Hematopoietic multipotent progenitor cell treated with erythropoietin and hydrocortisone succinate and interleukin-3 and kit ligand, for 4 days (in vitro differentiated cells): Measurements from ENCODE around the gene STOM.
A peak's percentile ranks its signal among the peaks of the same experiment; 100 is the strongest.
"Not testable (repeated sequence)": the region's sequence is repeated elsewhere in the genome, so short reads cannot be mapped to it uniquely, and the experiment has no call there.

Experiments used
- DNase-seq: peaks from one replicate; pipeline ENCODE4 v3.0.0-alpha.2; 2015

STOM gene, protein sequence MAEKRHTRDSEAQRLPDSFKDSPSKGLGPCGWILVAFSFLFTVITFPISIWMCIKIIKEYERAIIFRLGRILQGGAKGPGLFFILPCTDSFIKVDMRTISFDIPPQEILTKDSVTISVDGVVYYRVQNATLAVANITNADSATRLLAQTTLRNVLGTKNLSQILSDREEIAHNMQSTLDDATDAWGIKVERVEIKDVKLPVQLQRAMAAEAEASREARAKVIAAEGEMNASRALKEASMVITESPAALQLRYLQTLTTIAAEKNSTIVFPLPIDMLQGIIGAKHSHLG

DNA sequence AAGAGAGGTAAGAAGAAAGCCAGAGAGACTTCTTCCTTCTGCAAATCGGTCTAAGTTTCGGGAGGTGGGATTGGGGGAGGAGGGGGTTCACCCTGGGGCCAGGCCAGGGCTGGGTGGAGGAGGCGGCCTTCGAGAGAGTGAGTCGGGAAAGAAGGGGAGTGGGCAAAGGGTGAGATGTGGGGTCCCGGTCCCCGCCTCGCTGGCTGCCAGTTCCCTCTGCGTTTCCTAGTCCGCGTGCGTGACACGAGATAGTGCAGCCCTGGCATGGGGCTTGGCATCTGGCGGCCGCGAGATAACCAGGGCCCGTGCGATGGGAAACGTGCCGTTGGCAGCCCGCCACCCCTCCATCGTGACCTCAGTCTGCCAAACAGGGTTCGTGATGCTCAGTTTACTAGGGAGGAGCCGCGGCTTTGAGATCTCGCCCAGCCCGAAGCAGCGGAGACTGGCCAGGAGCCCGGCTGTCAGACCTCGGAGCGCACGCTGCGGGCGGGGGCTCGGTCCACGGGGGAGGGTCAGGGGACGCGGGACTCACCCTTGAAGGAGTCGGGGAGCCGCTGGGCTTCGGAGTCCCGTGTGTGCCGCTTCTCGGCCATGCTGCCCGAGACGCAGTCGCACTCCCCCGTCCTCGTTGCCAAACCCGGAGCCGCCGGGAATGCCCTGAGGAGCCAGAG is at the start of gene STOM:
STOM (minus strand) TSS at position 656 of the 671 bp plus-strand sequence; CDS start at position 593, 63 bp downstream.
- peak; percentile 99 for DNase-seq

GRCh38 chr9:121411993-121412392 is 41.9 kb upstream of the STOM start:
- DNase-seq = no peak

DNA sequence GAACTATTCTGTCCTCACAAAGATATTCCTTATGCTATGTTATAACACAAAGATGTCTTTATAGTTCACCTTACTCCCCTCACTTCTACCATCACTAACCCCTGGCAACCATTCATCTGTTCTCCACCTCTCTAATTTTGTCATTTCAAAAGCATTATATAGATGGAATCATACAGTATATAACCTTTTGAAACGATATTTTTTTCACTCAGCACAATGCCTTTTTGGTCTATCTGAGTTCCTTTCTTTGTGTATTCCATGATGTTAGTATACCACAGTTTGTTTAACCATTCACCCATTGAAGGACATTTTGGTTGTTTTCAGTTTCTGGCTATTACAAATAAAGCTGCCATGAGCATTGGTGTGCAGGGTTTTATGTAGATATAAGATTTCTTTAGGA is 35.8 kb upstream of the STOM start:
- DNase-seq = no peak

- no peak for DNase-seq
Observed at GRCh38 chr9:121404906-121405305, 34.9 kb upstream of the STOM start.

DNA sequence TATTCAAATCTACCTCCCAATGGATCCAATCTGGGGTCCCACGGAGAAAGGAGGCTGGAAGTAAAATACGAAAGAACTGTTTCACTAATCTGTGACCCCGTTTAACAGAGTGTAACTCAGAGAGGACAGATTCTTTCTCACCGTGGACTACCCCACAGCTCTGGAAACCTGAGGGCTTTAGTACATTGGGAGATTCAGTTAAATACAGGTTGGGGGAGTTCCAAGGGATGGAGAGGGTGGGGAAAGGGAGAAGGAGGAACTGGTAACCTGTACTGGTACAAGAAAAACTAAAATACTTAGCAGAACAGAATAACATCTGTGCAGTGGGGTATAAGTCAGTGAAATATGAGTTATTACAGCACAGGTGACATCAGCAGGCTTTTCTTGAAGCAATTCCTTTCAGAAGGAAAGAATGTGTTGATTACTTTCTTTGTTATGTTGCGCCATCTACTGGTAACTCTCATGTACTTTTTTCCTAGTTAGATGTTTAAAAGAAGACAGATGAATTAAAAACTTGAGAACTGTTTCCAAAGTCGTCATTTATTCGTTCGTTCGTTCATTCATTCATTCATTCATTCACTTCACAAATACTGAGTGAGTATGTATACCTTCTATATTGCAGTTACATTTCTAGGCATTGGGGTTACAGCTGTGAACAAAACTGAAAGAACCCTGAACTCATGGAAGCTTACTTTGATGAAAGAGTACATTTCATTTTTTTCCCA is 30.0 kb upstream of the STOM start:
- DNase-seq = peak; percentile 91

- no peak for DNase-seq
Observed at GRCh38 chr9:121399126-121399882, 29.3 kb upstream of the STOM start.

DNA sequence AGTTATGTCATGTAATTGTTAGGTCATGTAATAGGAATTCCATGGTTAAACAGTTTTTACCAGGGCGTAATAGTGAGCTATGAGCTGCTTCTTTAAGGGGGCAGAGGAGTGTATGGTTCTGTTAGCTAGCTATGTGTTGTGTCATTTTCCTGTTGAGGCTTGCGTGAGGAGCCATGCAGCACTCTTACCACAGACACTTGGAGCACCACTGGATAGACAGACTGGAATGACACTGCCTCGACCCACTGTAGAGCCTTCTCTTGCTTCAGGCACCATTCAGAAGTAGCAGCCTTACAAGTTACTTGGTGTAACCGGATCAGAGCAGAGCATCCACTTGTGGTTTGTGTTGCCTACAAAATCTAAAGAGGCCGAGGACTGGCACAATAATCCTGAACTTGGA is 28.3 kb upstream of the STOM start:
- DNase-seq = peak; percentile 53

- not testable (repeated sequence) for DNase-seq
Observed at GRCh38 chr9:121397277-121397676, 27.2 kb upstream of the STOM start.

GRCh38 chr9:121395558-121395957 is 25.5 kb upstream of the STOM start:
- DNase-seq = no peak

- DNase-seq = peak; percentile 83
Observed at GRCh38 chr9:121394292-121394691, 24.2 kb upstream of the STOM start.

- DNase-seq = peak; percentile 72
Observed at GRCh38 chr9:121393318-121393717, 23.3 kb upstream of the STOM start.

GRCh38 chr9:121390372-121390771 is 20.3 kb upstream of the STOM start:
- DNase-seq = no peak

DNA sequence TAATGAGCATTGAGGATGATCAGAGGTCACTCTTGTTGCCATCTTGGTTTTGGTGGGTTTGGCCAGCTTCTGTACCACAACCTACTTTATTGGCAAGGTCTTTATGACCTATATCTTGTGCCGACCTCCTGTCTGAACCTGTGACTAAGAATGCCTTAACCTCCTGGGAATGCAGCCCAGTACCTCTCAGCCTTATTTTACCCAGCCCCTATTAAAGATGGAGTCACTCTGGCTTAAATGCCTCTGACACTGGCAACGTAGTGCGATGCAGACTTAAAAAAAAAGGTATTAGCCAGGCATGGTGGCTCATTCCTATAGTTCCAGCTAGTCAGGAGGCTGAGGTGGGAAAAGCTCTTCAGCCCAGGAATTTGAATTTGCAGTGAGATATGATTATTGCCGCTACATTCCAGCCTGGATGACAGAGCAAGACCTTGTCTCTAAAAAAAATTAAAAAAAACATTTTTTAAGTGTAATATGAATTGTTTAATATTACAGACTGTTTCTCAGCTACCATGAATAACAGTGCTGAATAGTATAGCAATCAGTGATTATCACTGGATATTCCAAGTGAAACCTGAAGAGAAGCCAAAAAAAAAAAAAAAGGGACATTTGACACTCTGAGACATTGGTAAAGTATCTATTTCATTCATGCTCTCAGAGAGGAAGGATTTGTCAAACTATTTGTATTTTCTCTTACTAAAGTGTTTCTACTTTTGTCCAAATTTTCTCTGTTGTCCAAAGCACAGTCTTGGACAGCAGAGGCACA is 18.3 kb upstream of the STOM start:
- no peak for DNase-seq

DNA sequence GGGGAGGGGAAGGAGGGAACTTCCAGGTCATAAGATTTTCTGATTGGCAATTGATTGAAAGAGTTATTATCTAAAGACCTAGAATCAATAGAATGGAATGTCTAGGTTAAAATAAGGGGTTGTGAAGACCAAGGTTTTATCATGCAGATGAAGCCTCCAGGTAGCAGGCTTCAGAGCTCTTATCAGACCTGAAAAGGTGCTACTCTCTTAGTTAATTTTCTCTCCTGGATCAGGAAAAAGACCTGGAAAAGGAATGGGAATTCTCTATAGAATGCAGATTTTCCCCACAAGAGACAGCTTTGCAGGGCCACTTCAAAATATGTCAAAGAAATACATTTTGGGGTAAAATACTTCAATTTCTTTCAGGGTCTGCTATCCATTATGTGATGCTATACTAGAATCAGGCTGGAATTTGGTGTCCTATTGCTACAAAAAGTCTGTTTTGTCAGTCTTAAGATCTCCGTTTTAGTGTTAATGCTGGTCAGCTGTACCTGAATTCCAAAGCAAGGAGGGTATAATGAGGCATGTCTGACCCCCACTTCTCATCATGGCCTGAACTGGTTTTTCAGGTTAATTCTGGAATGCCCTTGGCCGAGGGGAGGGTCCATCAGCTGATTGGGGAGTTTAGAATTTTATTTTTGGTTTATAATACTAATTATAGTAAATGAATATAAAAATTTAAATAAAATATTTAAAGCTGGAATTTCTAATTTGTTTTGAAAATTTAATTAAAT is 16.6 kb upstream of the STOM start:
- no peak for DNase-seq

DNA sequence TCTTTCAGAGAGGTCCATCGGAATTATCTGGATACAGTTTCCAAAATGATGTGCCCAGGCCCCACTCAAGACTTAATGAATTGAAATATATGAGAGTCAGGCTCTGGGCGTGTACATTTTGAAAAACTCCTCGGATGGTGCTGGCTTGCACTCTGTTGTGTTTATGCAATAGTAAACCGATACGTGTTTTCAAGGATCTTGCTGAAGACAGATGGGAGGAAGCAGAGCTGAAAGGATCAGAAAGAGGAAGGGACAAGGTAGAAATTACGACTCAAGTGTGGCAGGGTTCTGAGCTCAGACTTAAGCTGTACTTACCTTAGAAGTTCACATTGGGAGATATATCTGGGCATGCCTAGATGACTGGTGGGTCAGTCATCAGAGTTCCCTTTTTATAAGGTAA is 13.7 kb upstream of the STOM start:
- DNase-seq = peak; percentile 59

DNA sequence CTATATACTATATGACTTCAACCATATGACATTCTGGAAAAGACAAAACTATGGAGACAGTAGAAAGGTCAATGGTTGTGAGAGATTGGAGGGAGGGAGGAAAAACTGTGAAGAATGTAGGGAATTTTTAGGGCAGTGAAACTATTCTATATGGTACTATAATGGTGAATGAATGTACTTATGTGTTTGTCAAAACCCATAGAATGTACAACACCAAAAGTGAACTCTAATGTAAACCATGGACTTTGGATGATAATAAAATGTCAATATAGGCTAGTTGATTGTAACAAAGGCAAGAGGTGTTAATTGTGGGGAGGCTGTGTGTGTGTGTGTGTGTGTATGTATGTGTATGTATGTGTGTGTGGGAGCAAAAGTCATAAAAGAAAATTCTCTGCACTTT is 10.8 kb upstream of the STOM start:
- DNase-seq = no peak

DNA sequence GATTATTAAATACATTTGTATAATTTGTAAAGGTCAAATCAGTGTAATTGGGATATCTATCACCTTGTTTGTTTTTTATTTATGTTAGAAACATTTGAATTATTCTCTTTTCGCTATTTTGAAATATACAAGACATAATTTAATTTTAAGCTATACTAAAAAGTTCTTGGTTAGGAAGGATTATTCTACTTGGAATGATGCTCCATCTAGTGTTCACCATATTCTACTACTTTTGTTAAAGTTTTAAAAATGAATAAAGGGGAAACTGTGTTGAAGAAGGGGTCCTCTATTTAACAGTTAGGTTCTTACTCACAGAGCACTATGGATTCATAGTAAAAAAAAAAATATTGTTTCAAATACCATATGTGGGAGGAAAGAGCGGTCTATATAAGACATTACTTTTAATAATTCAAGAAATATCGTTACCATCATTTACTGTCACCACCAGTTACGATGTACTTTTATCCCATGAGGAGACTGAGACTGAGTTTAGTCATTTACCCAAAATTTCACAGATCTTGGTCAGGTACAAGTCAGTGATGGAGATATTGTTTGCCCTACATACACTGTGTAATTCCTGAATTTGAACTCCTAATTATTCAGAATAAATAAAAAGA is 6.3 kb upstream of the STOM start:
- DNase-seq = peak; percentile 72

- DNase-seq = peak; percentile 51
Observed at GRCh38 chr9:121373011-121373729, 3.1 kb upstream of the STOM start.

GRCh38 chr9:121372239-121373010 is 2.4 kb upstream of the STOM start:
- DNase-seq = no peak
